PFSK-1 (cell line): Measurements from ENCODE around the gene SLC25A1.

Experiments
- FOXP2 ChIP-seq: optimal IDR thresholded peaks from 2 replicates; pipeline ENCODE3; 2011; ENCODE audit warnings: borderline replicate concordance, control low read depth, inconsistent platforms; ENCODE audit not compliant: insufficient read depth; ENCODE audit errors: extremely low read length, extremely low read depth
- POLR2AphosphoS5 ChIP-seq: IDR thresholded peaks from 2 replicates; pipeline ENCODE4 v1.6.1; 2012; ENCODE audit warnings: low read depth, mild to moderate bottlenecking, control low read depth, low read length, moderate library complexity
- REST ChIP-seq, 2 experiments: IDR thresholded peaks; 2 replicates each; pipeline versions ENCODE4 v1.6.1 to v1.8.0; 2011 to 2012; ENCODE audit warnings: low read depth in 2 of 2, low read length in 2 of 2, control low read depth in 1 of 2, inconsistent platforms in 1 of 2, mild to moderate bottlenecking in 1 of 2, moderate library complexity in 1 of 2; ENCODE audit not compliant: insufficient read depth in 1 of 2
- SIN3A ChIP-seq: IDR thresholded peaks from 2 replicates; pipeline ENCODE4 v1.6.1; 2012; ENCODE audit warnings: mild to moderate bottlenecking, low read length, moderate library complexity, borderline replicate concordance; ENCODE audit not compliant: insufficient read depth
- TAF1 ChIP-seq: IDR thresholded peaks from 2 replicates; pipeline ENCODE4 v1.6.1; 2012; ENCODE audit warnings: low read length, control low read depth, borderline replicate concordance; ENCODE audit not compliant: insufficient read depth

Gene SLC25A1

GRCh38 chr22:19132153-19132552 is 46.4 kb downstream of the SLC25A1 start:
- TF ChIP-seq POLR2AphosphoS5 (no peak), REST (IDR thresholded peaks at IDR 0.05; ENCODE audit: insufficient read depth in 1 of 2, low read depth in 2 of 2, low read length in 2 of 2) (no peak), TAF1 (no peak), SIN3A (no peak), FOXP2 (no peak)

DNA sequence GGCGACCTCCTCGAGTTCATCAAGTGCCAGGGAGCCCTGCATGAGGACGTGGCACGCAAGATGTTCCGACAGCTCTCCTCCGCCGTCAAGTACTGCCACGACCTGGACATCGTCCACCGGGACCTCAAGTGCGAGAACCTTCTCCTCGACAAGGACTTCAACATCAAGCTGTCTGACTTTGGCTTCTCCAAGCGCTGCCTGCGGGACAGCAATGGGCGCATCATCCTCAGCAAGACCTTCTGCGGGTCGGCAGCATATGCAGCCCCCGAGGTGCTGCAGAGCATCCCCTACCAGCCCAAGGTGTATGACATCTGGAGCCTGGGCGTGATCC is 46.9 kb downstream of the SLC25A1 start:
- TF ChIP-seq SIN3A, result no peak
- TF ChIP-seq TAF1, result no peak
- no peak for TF ChIP-seq REST (IDR thresholded peaks at IDR 0.05; ENCODE audit: insufficient read depth in 1 of 2, low read depth in 2 of 2, low read length in 2 of 2)
- TF ChIP-seq POLR2AphosphoS5, result no peak
- TF ChIP-seq FOXP2, result no peak

GRCh38 chr22:19130959-19131684 is 47.4 kb downstream of the SLC25A1 start, which contains the start of gene TSSK2:
Gene TSSK2, plus strand, starts transcription at chr22:19131308. Its CDS starts 92 bp downstream, at chr22:19131400.
- TF ChIP-seq POLR2AphosphoS5 (no peak), TAF1 (no peak), SIN3A (no peak), REST (IDR thresholded peaks at IDR 0.05; ENCODE audit: insufficient read depth in 1 of 2, low read depth in 2 of 2, low read length in 2 of 2) (no peak), FOXP2 (no peak)

DNA sequence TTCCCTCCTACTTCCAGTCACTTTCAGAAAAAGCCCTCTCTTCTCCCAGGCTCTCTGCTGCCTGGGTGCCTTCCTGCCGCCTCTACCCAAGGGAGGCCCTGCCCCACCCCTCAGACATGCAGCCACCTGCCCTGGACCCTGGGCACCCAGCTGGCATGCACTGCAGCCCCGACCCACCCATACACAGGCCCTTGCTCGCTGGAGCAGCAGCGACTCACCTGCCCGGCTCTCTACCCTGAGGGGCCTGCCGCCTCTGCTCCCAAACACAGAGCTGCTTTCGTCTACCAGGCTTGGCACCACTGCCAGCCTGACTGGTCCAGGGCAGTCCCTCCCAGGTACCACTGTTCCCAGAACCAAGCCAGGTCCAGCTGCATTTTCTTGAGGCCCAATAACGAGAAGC is 48.7 kb downstream of the SLC25A1 start:
- TF ChIP-seq SIN3A (no peak), TAF1 (no peak), REST (IDR thresholded peaks at IDR 0.05; ENCODE audit: insufficient read depth in 1 of 2, low read depth in 2 of 2, low read length in 2 of 2) (no peak), FOXP2 (no peak), POLR2AphosphoS5 (no peak)
